Activated T-cell treated with anti-CD3 and anti-CD28 coated beads, Interleukin-2, amount 50 U/mL, for 24 hours (primary cell): ENCODE data around the gene ANKRD11.
"Not testable (repeated sequence)": the region's sequence is repeated elsewhere in the genome, so short reads cannot be mapped to it uniquely, and the experiment has no call there.

Experiments used
- DNase-seq: peaks from one replicate; pipeline ENCODE4 v3.0.0-alpha.2; 2020
- H3K27ac Mint-ChIP-seq: 2 replicates; pipeline ENCODE4 v1.8.0; 2020; ENCODE audit warnings: mild to moderate bottlenecking, mixed read lengths
- H3K27me3 Mint-ChIP-seq: 2 replicates; pipeline ENCODE4 v1.8.0; 2020; ENCODE audit warnings: mixed read lengths
- H3K36me3 Mint-ChIP-seq: 2 replicates; pipeline ENCODE4 v1.8.0; 2020; ENCODE audit warnings: low read depth, mixed read lengths
- H3K4me1 Mint-ChIP-seq: 2 replicates; pipeline ENCODE4 v1.8.0; 2020; ENCODE audit warnings: low read depth, mixed read lengths
- H3K4me3 Mint-ChIP-seq: 2 replicates; pipeline ENCODE4 v1.8.0; 2020; ENCODE audit warnings: mild to moderate bottlenecking, moderate library complexity, mixed read lengths
- H3K9me3 Mint-ChIP-seq: 2 replicates; pipeline ENCODE4 v1.8.0; 2020; ENCODE audit warnings: mixed read lengths

The ANKRD11 gene

GRCh38 chr16:89426736-89427530 is 63.4 kb downstream of the ANKRD11 start:
- H3K4me3 Mint-ChIP-seq = no peak overlapping the region

GRCh38 chr16:89425523-89425922 is 64.8 kb downstream of the ANKRD11 start:
- peak overlapping the region; percentile 76 for H3K27ac Mint-ChIP-seq
- peak overlapping the region; percentile 27 for H3K4me3 Mint-ChIP-seq
- H3K27me3 Mint-ChIP-seq = no peaks in the 10 kb centered on the region
- H3K9me3 Mint-ChIP-seq = no peaks in the 10 kb centered on the region
- H3K36me3 Mint-ChIP-seq = peaks cover 53% of the 10 kb centered on the region
- peaks cover 67% of the 10 kb centered on the region for H3K4me1 Mint-ChIP-seq
- DNase-seq = no peak

More at GRCh38 chr16:89426736-89427530, 63.4 kb downstream of the ANKRD11 start:
- H3K4me1 Mint-ChIP-seq = peaks cover 59% of the 10 kb centered on the region
- DNase-seq = no peak
- H3K27ac Mint-ChIP-seq = peak overlapping the region; percentile 76
- H3K27me3 Mint-ChIP-seq = no peaks in the 10 kb centered on the region
- no peaks in the 10 kb centered on the region for H3K9me3 Mint-ChIP-seq
- H3K36me3 Mint-ChIP-seq = peaks cover 46% of the 10 kb centered on the region

- H3K4me3 Mint-ChIP-seq = no peak overlapping the region
- no peak for DNase-seq
- H3K36me3 Mint-ChIP-seq = peaks cover 67% of the 10 kb centered on the region
- peaks cover 82% of the 10 kb centered on the region for H3K4me1 Mint-ChIP-seq
- H3K27me3 Mint-ChIP-seq = no peaks in the 10 kb centered on the region
- H3K27ac Mint-ChIP-seq = peak overlapping the region; percentile 92
- H3K9me3 Mint-ChIP-seq = no peaks in the 10 kb centered on the region
Observed at GRCh38 chr16:89423681-89424260, 66.6 kb downstream of the ANKRD11 start.

- Mint-ChIP-seq H3K27ac (peak overlapping the region; percentile 92), H3K9me3 (no peaks in the 10 kb centered on the region), H3K4me3 (peak overlapping the region; percentile 39), H3K36me3 (peaks cover 72% of the 10 kb centered on the region), H3K4me1 (peaks cover 85% of the 10 kb centered on the region), H3K27me3 (no peaks in the 10 kb centered on the region)
- DNase-seq = peak; percentile 73
Observed at GRCh38 chr16:89422905-89423630, 67.3 kb downstream of the ANKRD11 start.

GRCh38 chr16:89422527-89422904 is 67.8 kb downstream of the ANKRD11 start:
- H3K36me3 Mint-ChIP-seq = peaks cover 78% of the 10 kb centered on the region
- peak; percentile 65 for DNase-seq
- H3K27me3 Mint-ChIP-seq = no peaks in the 10 kb centered on the region

GRCh38 chr16:89421300-89421699 is 69.1 kb downstream of the ANKRD11 start:
- not testable (repeated sequence) for H3K27me3 Mint-ChIP-seq, H3K9me3 Mint-ChIP-seq, DNase-seq, H3K27ac Mint-ChIP-seq, H3K4me3 Mint-ChIP-seq
- H3K4me1 Mint-ChIP-seq = peaks cover 86% of the 10 kb centered on the region
- H3K36me3 Mint-ChIP-seq = peaks cover 76% of the 10 kb centered on the region

More at GRCh38 chr16:89422527-89422904, 67.8 kb downstream of the ANKRD11 start:
- Mint-ChIP-seq H3K4me3 (peak overlapping the region; percentile 39), H3K4me1 (peaks cover 90% of the 10 kb centered on the region), H3K27ac (peak overlapping the region; percentile 92), H3K9me3 (no peaks in the 10 kb centered on the region)

- Mint-ChIP-seq H3K27me3 (no peaks in the 10 kb centered on the region), H3K9me3 (no peaks in the 10 kb centered on the region), H3K27ac (peak overlapping the region; percentile 91), H3K4me3 (no peak overlapping the region), H3K4me1 (peaks cover 82% of the 10 kb centered on the region), H3K36me3 (peaks cover 75% of the 10 kb centered on the region)
- no peak for DNase-seq
Observed at GRCh38 chr16:89420204-89420603, 70.2 kb downstream of the ANKRD11 start.

GRCh38 chr16:89418352-89418751 is 72.0 kb downstream of the ANKRD11 start:
- Mint-ChIP-seq H3K9me3 (no peaks in the 10 kb centered on the region), H3K4me1 (peaks cover 79% of the 10 kb centered on the region), H3K27ac (peak overlapping the region; percentile 67), H3K27me3 (no peaks in the 10 kb centered on the region), H3K36me3 (peaks cover 68% of the 10 kb centered on the region), H3K4me3 (no peak overlapping the region)
- no peak for DNase-seq

GRCh38 chr16:89417352-89417751 is 73.0 kb downstream of the ANKRD11 start:
- no peak overlapping the region for H3K4me3 Mint-ChIP-seq
- no peaks in the 10 kb centered on the region for H3K27me3 Mint-ChIP-seq
- H3K36me3 Mint-ChIP-seq = peaks cover 63% of the 10 kb centered on the region
- DNase-seq = no peak
- peaks cover 79% of the 10 kb centered on the region for H3K4me1 Mint-ChIP-seq
- no peaks in the 10 kb centered on the region for H3K9me3 Mint-ChIP-seq
- H3K27ac Mint-ChIP-seq = peak overlapping the region; percentile 67

GRCh38 chr16:89413811-89414585 is 76.4 kb downstream of the ANKRD11 start:
- Mint-ChIP-seq H3K27ac (peak overlapping the region; percentile 67), H3K4me1 (peaks cover 79% of the 10 kb centered on the region)

GRCh38 chr16:89412811-89413210 is 77.5 kb downstream of the ANKRD11 start:
- DNase-seq = no peak
- peak overlapping the region; percentile 77 for H3K27ac Mint-ChIP-seq
- H3K9me3 Mint-ChIP-seq = no peaks in the 10 kb centered on the region
- no peaks in the 10 kb centered on the region for H3K27me3 Mint-ChIP-seq
- no peak overlapping the region for H3K4me3 Mint-ChIP-seq
- H3K4me1 Mint-ChIP-seq = peaks cover 82% of the 10 kb centered on the region
- H3K36me3 Mint-ChIP-seq = peaks cover 39% of the 10 kb centered on the region

More at GRCh38 chr16:89413811-89414585, 76.4 kb downstream of the ANKRD11 start:
- H3K9me3 Mint-ChIP-seq = no peaks in the 10 kb centered on the region
- H3K27me3 Mint-ChIP-seq = no peaks in the 10 kb centered on the region
- no peak overlapping the region for H3K4me3 Mint-ChIP-seq
- DNase-seq = no peak
- peaks cover 46% of the 10 kb centered on the region for H3K36me3 Mint-ChIP-seq

- H3K4me3 Mint-ChIP-seq = peak overlapping the region; percentile 6
- no peak for DNase-seq
- H3K9me3 Mint-ChIP-seq = no peaks in the 10 kb centered on the region
- peak overlapping the region; percentile 87 for H3K27ac Mint-ChIP-seq
- H3K4me1 Mint-ChIP-seq = peaks cover 85% of the 10 kb centered on the region
- H3K36me3 Mint-ChIP-seq = peaks cover 30% of the 10 kb centered on the region
- no peaks in the 10 kb centered on the region for H3K27me3 Mint-ChIP-seq
Observed at GRCh38 chr16:89411335-89411850, 79.0 kb downstream of the ANKRD11 start.

- H3K9me3 Mint-ChIP-seq = no peaks in the 10 kb centered on the region
- peaks cover 86% of the 10 kb centered on the region for H3K4me1 Mint-ChIP-seq
- peaks cover 29% of the 10 kb centered on the region for H3K36me3 Mint-ChIP-seq
- peak overlapping the region; percentile 87 for H3K27ac Mint-ChIP-seq
- DNase-seq = no peak
- H3K4me3 Mint-ChIP-seq = peak overlapping the region; percentile 6
- H3K27me3 Mint-ChIP-seq = no peaks in the 10 kb centered on the region
Observed at GRCh38 chr16:89410794-89411309, 79.5 kb downstream of the ANKRD11 start.

- Mint-ChIP-seq H3K27ac (peak overlapping the region; percentile 87), H3K9me3 (no peaks in the 10 kb centered on the region), H3K36me3 (peaks cover 25% of the 10 kb centered on the region), H3K4me3 (peak overlapping the region; percentile 6), H3K27me3 (no peaks in the 10 kb centered on the region), H3K4me1 (peaks cover 89% of the 10 kb centered on the region)
- no peak for DNase-seq
Observed at GRCh38 chr16:89410322-89410721, 80.0 kb downstream of the ANKRD11 start.
